DOHH2 (cell line): ENCODE data around the gene LIN52.

Experiments used
- H3F3A ChIP-seq: fragments of 200-600 bp; sonication (generic), shearing (Covaris generic); 2 replicates; pipeline ENCODE4 v1.6.0; 2016; ENCODE audit warnings: antibody characterized with exemption, mild to moderate bottlenecking; ENCODE audit not compliant: control insufficient read depth, insufficient read depth
- H3K27ac ChIP-seq: fragments of 200-600 bp; sonication (generic); 2 replicates; pipeline ENCODE4 v1.5.1; 2014; ENCODE audit warnings: low read depth, mild to moderate bottlenecking, low read length, moderate library complexity
- H3K27me3 ChIP-seq: fragments of 200-600 bp; sonication (generic); 2 replicates; pipeline ENCODE4 v1.6.1; 2014; ENCODE audit warnings: mild to moderate bottlenecking, low read length, mixed read lengths; ENCODE audit not compliant: control insufficient read depth
- H3K36me3 ChIP-seq: fragments of 200-600 bp; sonication (generic); 2 replicates; pipeline ENCODE4 v1.6.1; 2014; ENCODE audit warnings: mild to moderate bottlenecking, low read length, moderate library complexity, mixed read lengths; ENCODE audit not compliant: control insufficient read depth
- H3K4me1 ChIP-seq: fragments of 200-600 bp; sonication (generic); 2 replicates; pipeline ENCODE4 v1.6.1; 2014; ENCODE audit warnings: mild to moderate bottlenecking, low read length, mixed read lengths; ENCODE audit not compliant: control insufficient read depth
- H3K4me2 ChIP-seq: fragments of 200-600 bp; sonication (generic); 2 replicates; pipeline ENCODE4 v1.6.0; 2014; ENCODE audit warnings: mild to moderate bottlenecking, low read length, moderate library complexity
- H3K4me3 ChIP-seq: fragments of 200-600 bp; sonication (generic); 2 replicates; pipeline ENCODE4 v1.5.1; 2014; ENCODE audit warnings: mild to moderate bottlenecking, low read length, mixed read lengths
- H3K79me2 ChIP-seq: fragments of 200-600 bp; sonication (generic); 2 replicates; pipeline ENCODE4 v1.6.1; 2014; ENCODE audit warnings: mild to moderate bottlenecking, low read length, mixed read lengths; ENCODE audit not compliant: control insufficient read depth
- H3K9me2 ChIP-seq: fragments of 200-600 bp; sonication (generic); replicated peaks from 2 replicates; pipeline ENCODE4 v1.6.1; 2014; ENCODE audit warnings: mild to moderate bottlenecking, low read length, mixed read lengths; ENCODE audit not compliant: control insufficient read depth
- H3K9me3 ChIP-seq: fragments of 200-600 bp; sonication (generic); 2 replicates; pipeline ENCODE4 v1.6.1; 2014; ENCODE audit warnings: antibody characterized with exemption, low read length, mixed read lengths; ENCODE audit not compliant: control insufficient read depth, insufficient read depth
- H4K20me1 ChIP-seq: fragments of 200-600 bp; sonication (generic); 2 replicates; pipeline ENCODE4 v1.6.0; 2014; ENCODE audit warnings: low read depth, mild to moderate bottlenecking, antibody characterized with exemption, low read length, moderate library complexity; ENCODE audit not compliant: control insufficient read depth, insufficient read depth
- CTCF ChIP-seq: fragments of 200-600 bp; sonication (generic); IDR thresholded peaks from one replicate; pipeline ENCODE4 v1.5.1; 2014; ENCODE audit warnings: antibody characterized with exemption, mild to moderate bottlenecking, low read depth, low read length; ENCODE audit not compliant: poor library complexity, severe bottlenecking
- EZH2phosphoT487 ChIP-seq: fragments of 200-600 bp; sonication (generic); IDR thresholded peaks from 2 replicates; pipeline ENCODE4 v1.6.1; 2017; ENCODE audit warnings: borderline replicate concordance, mild to moderate bottlenecking, antibody characterized with exemption, low read length, moderate library complexity, mixed read lengths

The LIN52 gene

GRCh38 chr14:74089251-74090020, 4.7 kb downstream of the LIN52 start:
- H3K79me2 ChIP-seq = peaks cover 30% of the 10 kb centered on the region
- H3K27ac ChIP-seq = no peak overlapping the region
- peaks cover 3% of the 10 kb centered on the region; the same call in 1 of the 2 replicates for H3K36me3 ChIP-seq
- no peaks in the 10 kb centered on the region for H4K20me1 ChIP-seq
- no peaks in the 10 kb centered on the region for H3K9me2 ChIP-seq
- H3K4me3 ChIP-seq = no peak overlapping the region
- no peak overlapping the region for H3K4me2 ChIP-seq
- no peaks in the 10 kb centered on the region for H3K27me3 ChIP-seq
- H3K4me1 ChIP-seq = peaks cover 11% of the 10 kb centered on the region
- no peaks in the 10 kb centered on the region for H3F3A ChIP-seq
- no peaks in the 10 kb centered on the region for H3K9me3 ChIP-seq
- TF ChIP-seq EZH2phosphoT487 = no peak
- TF ChIP-seq CTCF = no peak

- Histone ChIP-seq H3K4me3 (no peak overlapping the region), H3K9me3 (no peaks in the 10 kb centered on the region), H3K79me2 (no peaks in the 10 kb centered on the region), H3K27ac (no peak overlapping the region), H3K36me3 (peaks cover 12% of the 10 kb centered on the region), H4K20me1 (no peaks in the 10 kb centered on the region), H3K27me3 (no peaks in the 10 kb centered on the region), H3K4me1 (peaks cover 5% of the 10 kb centered on the region; the same call in 1 of the 2 replicates), H3K4me2 (no peak overlapping the region), H3F3A (no peaks in the 10 kb centered on the region), H3K9me2 (no peaks in the 10 kb centered on the region)
- TF ChIP-seq CTCF (no peak), EZH2phosphoT487 (no peak)
These were observed 20.6 kb downstream of the LIN52 start for GRCh38 chr14:74105381-74105780.

- TF ChIP-seq EZH2phosphoT487 (no peak), CTCF (no peak)
- Histone ChIP-seq H3K9me3 (no peaks in the 10 kb centered on the region), H3K79me2 (no peaks in the 10 kb centered on the region), H3K4me3 (no peak overlapping the region), H3F3A (no peaks in the 10 kb centered on the region), H3K27ac (no peak overlapping the region), H3K36me3 (peaks cover 6% of the 10 kb centered on the region; the same call in 1 of the 2 replicates), H4K20me1 (no peaks in the 10 kb centered on the region), H3K9me2 (no peaks in the 10 kb centered on the region), H3K4me2 (no peak overlapping the region), H3K27me3 (no peaks in the 10 kb centered on the region), H3K4me1 (peaks cover 5% of the 10 kb centered on the region; the same call in 1 of the 2 replicates)
These were observed 24.6 kb downstream of the LIN52 start for GRCh38 chr14:74109369-74109768.
